ENCODE measurements around the gene SNRNP48.

SNRNP48 gene

DNA sequence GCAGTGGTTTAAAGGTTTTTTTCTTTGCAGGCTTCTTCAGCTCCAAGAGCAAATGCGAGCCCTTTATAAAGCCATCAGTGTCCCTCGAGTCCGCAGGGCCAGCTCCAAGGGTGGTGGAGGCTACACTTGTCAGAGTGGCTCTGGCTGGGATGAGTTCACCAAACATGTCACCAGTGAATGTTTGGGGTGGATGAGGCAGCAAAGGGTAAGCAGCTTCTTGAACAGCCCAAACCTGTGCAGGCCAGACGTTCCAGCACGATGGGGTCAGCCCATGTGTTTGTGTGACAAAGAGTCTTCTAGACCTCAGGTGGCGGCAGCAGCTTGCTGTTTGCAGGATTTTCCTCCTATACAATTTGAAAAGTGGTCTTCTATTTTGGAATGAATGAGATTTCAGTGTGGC, 30.8 kb upstream of the SNRNP48 start:
- DNase-seq (ENCODE audit: low spot score), result no peak

GRCh38 chr6:7559651-7560385, 30.2 kb upstream of the SNRNP48 start:
- DNase-seq (ENCODE audit: low spot score), result no peak

DNA sequence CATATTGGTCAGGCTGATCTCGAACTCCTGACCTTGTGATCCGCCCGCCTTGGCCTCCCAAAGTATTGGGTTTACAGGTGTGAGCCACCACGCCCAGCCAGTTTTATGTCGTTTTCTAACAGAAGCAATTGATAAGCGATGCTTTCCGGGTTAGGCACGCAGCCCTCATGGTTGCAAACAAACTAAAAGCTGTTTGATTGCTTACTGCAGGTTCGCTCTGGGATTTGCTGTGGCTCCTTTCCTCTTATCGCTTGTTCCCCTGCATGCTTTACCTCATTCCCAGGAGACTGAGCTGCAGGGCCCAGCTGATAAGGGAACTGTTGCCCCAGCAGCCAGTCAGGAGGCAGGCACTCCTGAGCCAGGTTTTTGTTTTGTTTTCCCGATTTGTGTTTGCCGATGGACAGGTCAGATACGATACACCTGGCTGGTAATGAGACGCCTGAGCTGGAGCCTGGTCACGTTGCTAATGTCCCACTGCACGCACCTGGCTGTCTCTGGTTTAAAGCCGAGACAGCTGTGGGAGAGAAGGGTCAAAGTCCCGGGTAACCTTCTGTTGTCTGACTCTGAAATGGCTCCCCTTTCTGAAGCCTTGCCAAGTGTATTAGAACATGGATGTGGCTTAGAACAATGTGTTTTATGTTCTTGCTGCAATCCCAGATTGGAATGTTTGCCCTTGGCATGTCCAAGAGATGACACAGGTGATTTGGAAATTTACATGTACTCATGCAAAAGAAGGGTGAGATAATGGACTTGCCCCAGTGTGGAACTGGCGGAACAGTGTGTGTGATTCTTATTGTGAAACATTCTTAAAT, 28.6 kb upstream of the SNRNP48 start:
- DNase-seq (ENCODE audit: low spot score), result peak; percentile 57

DNA sequence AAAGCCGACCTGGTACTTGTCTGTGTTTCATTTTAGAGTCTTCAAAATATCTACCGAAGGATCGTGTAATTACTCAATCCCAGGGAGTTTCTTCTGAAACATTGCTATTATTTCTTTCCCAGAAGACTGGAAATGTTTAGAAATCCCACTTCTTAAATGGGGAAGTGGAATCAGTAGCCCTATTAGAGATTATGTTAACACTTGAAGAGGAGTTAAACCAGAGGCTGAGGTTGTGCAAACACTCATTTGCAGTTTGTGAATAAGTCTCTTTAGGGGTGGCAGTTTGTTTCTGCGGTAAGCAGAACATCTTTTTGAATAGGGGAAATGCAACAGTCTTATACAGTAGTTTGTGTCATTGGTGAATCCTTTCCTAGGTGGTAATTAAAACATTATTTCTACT, 27.2 kb upstream of the SNRNP48 start:
- no peak for DNase-seq (ENCODE audit: low spot score)

DNA sequence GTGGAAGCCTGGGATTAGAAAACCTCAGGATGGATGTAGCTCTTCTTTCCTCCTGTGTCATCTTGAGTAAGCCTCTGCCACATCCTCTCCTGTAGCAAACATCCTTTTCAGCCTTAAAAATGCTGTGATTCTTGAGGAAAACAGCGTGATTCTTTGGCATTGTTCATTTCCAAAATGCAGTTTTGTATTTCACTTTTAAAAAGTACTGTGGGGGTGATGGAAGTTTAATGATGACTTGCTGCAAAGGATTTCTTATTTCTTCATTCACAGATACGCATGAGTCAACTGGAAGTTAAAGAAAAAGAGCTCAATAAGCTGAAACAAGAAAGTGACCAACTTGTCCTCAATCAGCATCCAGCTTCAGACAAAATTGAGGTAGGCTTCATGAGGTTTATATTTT, 23.9 kb upstream of the SNRNP48 start:
- no peak for DNase-seq (ENCODE audit: low spot score)

DNA sequence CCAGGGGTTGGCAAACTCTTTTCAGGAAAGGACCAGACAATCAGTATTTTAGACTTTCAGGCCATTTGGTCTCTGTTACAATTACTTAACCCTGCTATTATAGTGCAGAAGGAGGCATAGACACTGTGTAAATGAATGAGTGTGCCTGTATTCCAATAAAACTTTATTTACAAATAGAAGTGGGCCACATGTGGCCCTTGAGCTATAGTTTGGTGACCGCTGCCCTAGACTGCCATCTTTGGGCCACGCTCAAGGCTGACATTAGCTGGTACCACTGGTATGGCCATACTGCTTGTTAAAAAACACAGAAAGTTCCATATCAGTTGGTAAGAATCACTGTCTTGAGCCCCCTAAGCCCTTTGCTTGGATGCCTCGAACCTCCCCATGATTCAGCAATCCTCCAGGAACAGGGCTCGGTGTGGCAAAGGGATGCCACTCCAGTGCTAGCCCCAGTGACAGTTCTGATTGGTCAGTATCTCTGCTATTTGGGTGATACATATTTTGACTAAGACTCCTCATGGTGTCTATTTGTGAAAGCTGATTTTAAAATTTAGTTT, 23.3 kb upstream of the SNRNP48 start:
- no peak for DNase-seq (ENCODE audit: low spot score)

DNA sequence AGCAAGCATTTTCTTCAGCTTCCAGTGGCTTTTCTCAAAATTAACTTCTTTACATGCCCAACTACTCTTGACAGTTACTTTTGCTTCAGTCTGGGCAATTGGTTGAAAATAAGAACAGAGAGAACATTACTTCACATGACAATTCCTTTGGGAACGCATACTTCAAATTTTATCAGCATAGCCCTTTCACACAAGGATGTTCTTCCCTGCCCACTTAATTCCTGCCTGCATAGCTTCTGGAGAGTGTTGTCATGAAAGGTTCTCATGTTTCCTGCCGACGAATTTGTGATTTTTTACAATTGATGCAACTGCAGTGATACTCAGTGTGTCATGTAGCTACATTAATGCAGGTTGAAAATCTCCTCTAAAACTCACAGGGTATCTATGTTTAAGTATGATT, 22.0 kb upstream of the SNRNP48 start:
- DNase-seq (ENCODE audit: low spot score), result no peak

DNA sequence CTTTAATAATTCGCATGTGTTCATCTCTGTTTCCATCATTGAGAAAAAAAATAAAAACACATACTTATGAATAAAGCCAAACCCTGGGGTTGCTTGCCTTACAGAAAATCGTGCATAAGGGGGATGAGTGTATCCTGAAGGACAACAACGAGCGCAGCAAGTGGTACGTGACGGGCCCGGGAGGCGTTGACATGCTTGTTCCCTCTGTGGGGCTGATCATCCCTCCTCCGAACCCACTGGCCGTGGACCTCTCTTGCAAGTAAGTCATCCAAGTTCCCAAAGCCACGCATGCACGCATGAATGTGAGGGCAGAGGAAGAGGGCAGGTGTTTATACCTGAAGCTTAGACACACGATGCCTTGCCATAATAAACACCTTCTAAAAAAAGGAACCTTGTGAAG, 20.9 kb upstream of the SNRNP48 start:
- no peak for DNase-seq (ENCODE audit: low spot score)

DNA sequence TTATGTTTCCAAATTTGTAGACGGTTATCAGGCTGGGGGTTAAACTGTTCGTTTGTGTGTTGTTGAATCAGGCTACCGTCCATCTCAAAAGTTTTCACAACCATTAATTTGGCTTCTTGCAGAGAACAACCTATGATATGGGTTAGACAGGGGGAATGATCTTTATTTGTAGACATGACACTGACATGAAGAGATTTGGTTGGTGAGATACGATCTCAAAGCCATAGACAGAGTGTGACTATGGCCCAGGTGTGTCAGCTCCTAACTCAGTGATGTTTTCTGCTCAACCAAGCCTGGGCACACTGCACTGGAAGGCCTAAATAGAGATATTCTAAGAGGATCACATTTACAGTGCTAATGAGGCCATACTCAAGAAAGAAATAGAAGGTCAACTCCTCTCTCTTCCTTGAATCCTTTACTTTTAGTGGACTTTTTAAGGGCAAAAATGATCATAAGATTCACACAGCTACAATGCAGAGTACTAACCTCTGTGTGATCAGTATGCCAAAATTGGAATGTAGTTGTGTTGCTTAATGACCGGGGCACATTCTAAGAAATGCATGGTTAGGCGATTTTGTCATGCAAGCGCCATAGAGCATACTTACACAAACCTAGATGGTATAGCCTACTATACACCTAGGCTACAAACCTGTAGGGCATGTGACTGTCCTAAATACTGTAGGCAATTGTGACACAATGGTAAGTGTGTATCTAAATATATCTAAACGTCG, 17.6 kb upstream of the SNRNP48 start:
- DNase-seq (ENCODE audit: low spot score), result no peak

GRCh38 chr6:7574500-7574899, 15.5 kb upstream of the SNRNP48 start:
- no peak for DNase-seq (ENCODE audit: low spot score)

- DNase-seq (ENCODE audit: low spot score), result no peak
Measured at GRCh38 chr6:7578516-7578915, 11.5 kb upstream of the SNRNP48 start.

GRCh38 chr6:7578931-7579330, 11.1 kb upstream of the SNRNP48 start:
- no peak for DNase-seq (ENCODE audit: low spot score)

DNA sequence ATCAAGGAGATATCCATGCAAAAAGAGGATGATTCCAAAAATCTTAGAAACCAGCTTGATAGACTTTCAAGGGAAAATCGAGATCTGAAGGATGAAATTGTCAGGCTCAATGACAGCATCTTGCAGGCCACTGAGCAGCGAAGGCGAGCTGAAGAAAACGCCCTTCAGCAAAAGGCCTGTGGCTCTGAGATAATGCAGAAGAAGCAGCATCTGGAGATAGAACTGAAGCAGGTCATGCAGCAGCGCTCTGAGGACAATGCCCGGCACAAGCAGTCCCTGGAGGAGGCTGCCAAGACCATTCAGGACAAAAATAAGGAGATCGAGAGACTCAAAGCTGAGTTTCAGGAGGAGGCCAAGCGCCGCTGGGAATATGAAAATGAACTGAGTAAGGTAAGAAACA, 10.1 kb upstream of the SNRNP48 start:
- DNase-seq (ENCODE audit: low spot score), result no peak

DNA sequence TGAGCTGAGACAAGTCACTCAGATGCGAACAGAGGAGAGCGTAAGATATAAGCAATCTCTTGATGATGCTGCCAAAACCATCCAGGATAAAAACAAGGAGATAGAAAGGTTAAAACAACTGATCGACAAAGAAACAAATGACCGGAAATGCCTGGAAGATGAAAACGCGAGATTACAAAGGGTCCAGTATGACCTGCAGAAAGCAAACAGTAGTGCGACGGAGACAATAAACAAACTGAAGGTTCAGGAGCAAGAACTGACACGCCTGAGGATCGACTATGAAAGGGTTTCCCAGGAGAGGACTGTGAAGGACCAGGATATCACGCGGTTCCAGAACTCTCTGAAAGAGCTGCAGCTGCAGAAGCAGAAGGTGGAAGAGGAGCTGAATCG, 9.5 kb upstream of the SNRNP48 start:
- no peak for DNase-seq (ENCODE audit: low spot score)

GRCh38 chr6:7580927-7581618, 8.9 kb upstream of the SNRNP48 start:
- peak; percentile 63 for DNase-seq (ENCODE audit: low spot score)

- DNase-seq (ENCODE audit: low spot score), result no peak
Measured at GRCh38 chr6:7585287-7585930, 4.6 kb upstream of the SNRNP48 start.

- no peak for DNase-seq (ENCODE audit: low spot score)
Measured at GRCh38 chr6:7587631-7588100, 2.3 kb upstream of the SNRNP48 start.

- no peak for DNase-seq (ENCODE audit: low spot score)
Measured at GRCh38 chr6:7588506-7588905, 1.5 kb upstream of the SNRNP48 start.

- DNase-seq (ENCODE audit: low spot score), result no peak
Measured at GRCh38 chr6:7589221-7589620, 777 bp upstream of the SNRNP48 start.

DNA sequence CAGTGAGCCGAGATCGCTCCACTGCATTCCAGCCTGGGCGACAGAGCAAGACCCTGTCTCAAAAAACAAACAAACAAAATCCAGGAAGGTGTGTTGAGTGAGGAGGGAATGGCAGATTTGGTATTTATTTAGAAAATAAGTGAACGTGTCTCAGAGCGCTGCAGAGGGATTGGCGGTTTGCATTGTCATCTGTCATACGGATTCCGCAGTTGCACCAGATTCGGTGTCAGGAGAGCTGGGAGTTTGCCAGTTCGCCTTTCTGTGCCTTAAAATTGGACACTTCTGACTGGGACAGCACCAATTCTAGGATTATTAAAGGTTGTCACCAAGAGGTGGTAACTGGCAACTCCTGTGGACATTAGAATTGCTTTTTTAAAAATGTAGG, 912 bp downstream of the SNRNP48 start:
- no peak for DNase-seq (ENCODE audit: low spot score)

DNA sequence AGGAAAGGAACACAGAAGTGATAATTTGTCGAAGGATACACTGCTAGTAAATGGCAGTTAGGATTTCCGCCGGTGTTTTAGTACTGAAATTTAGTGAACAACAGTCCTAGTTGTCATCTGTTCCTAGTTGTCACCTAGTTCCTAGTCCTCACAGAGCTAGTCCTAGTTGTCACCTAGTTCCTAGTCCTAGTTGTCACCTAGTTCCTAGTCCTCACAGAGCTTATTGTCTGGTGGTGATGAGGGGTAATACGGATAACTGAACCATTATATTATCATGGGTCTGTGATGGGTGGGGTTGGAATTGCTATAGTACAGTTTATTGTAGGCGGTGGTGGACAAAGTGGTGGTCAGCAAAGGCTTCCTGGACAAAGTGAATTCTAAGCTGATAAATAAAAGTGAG, 1.8 kb downstream of the SNRNP48 start:
- no peak for DNase-seq (ENCODE audit: low spot score)

All from HuH-7 (cell line).